GM12892 (cell line): ENCODE measurements around the gene HIVEP2.

Experiments used
- POLR2A ChIP-seq: IDR thresholded peaks from 2 replicates; pipeline ENCODE4 v1.6.1; 2011; ENCODE audit warnings: low read depth, low read length, control low read depth
- TAF1 ChIP-seq: IDR thresholded peaks from 2 replicates; pipeline ENCODE4 v1.6.1; 2011; ENCODE audit warnings: low read depth, mild to moderate bottlenecking, control low read depth, low read length, borderline replicate concordance

DNA sequence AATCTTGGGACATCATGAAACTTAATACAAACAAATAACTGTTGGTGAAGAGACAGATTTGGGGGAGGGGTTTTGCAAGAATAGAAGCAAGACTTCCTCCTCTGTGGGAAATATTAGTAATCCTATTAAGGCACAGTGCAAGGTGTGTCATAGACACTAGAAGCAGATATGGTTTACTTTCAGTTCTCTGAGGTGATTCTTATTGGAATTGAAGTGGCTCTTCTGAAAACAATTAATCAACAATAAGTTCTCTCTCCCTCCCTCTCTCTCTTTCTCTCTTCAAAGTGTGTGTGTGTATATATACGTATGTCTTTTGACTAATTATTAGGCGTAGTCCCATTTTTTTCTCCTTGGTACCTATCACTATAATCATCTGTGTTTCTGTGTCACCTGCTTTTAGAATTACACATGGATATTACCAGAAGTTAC, 99.8 kb downstream of the HIVEP2 start:
- TF ChIP-seq TAF1, result no peak
- TF ChIP-seq POLR2A, result no peak
